GM18909 (cell line): Measurements from ENCODE around the gene UBL4A.

ENCODE experiments used
- ATAC-seq: cut with Tn5 transposase; IDR thresholded peaks from one replicate; pipeline ENCODE4 v1.9.1; 2021; ENCODE audit warnings: mild to moderate bottlenecking; ENCODE audit not compliant: unreplicated experiment, poor library complexity

Gene UBL4A

DNA sequence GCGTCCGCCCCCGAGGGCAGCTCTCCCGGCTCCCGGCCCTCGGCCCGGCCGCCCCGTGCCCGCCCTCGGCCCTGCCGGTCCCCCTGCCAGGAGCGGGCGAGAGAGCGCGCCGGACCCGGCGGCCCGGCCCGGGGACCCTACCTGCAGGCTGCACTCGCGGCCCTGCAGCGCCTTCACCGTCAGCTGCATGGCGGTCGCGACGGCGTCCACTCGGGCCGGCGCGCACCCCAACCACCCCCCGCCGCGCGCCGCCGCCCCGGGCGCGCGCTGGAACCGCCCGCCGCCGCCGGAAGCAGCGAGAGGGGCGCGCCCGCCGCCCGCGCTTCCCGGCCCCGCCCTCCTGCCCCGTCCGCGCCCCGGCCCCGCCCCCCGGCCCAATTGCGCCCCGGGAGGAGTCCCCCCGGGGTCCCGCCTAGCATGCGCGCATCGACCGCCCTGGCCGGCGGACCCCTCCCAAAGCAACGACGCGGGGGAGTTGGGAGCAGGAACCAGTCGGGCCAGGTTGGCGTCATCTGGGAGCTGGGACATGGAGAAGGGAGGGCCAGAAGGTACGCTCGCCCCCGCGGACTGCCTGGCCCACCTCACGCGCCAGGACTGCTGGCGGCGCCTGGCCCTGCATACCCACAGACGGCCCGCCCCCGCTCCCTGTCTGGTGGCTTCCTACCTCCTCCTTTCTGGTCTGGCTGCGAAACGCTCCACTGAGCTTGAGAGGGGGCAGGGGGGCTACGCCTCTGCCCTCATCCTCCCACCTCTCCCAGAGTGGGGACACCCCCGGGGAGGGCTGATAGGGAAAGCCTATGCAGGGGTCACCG is at the start of gene UBL4A:
Gene UBL4A, minus strand, starts transcription at position 220 of the 812 bp plus-strand sequence. Its CDS starts 31 bp downstream, at position 189.
- ATAC-seq, result peak; percentile 23

DNA sequence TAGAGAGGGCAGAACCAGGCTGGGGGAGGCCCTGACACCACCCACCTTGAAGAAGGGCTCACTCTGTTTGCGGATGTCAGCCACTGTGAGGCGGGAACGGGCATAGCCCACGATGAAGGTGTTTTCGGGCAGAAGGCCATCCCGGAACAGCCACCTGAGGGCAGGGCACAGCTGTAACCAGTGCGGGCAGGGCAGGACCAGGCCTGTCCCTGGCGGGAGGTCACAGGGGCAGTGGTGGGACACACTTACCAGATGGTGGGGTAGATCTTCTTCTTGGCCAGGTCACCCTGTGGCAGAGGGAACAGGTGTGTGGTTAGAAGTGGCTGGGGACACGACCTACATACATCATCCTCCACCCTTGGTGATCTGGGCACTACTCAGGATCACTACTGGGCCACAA is 49.5 kb upstream of the UBL4A start:
- no peak for ATAC-seq

DNA sequence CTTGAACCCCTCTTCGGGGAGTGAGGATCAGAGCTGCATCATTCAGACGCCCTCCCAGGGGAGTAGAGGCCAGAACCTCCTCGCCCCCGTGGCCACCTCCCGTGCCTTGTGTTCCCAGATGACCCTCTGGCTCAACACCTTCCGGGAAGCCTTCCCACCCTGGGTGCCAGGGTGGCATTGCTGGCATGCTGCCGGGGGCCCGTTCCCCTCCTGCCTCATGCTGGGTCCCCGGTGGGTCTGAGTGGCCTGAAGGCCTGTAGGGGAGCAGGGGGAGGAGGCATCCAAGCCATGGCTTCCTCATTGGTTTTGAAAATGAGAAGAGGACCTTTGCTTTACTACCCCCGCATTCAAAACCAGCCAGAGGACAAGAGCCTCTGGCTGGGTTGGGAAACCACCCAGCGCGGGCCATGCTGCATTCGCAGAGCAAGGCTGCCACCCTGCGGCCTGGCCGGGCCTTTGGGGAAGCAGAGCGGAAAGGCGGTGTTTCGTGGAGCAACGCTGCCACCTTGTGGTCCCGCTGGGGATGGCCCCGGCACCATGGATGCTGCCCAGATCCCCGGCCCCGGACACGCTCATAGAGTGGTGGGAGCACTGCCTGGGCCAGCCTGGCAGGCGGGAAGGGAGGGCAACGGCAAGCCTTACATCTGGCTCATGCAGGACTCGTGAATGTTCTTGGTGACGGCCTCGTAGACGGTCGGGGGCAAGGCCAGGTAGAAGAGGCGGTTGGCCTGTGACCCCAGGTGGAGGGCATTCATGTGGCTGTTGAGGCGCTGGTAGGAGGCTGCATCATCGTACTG is 48.3 kb upstream of the UBL4A start:
- ATAC-seq, result peak; percentile 92

DNA sequence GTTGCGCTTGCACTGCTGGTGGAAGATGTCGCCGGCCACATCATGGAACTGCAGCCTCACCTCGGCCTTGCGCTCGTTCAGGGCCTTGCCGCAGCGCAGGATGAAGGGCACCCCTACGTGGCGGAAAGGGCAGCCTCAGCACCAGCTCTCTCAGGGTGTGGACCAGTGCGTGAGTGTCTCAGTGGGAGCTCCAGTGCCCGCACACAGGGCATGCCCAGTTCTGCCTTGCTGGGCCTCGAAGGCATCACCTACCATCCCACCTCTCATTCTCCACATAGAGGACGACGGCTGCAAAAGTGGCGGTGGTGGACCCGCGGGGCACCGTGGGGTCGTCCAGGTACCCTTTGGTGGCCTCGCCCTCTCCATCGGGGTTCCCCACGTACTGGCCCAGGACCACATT is 46.3 kb upstream of the UBL4A start:
- no peak for ATAC-seq

DNA sequence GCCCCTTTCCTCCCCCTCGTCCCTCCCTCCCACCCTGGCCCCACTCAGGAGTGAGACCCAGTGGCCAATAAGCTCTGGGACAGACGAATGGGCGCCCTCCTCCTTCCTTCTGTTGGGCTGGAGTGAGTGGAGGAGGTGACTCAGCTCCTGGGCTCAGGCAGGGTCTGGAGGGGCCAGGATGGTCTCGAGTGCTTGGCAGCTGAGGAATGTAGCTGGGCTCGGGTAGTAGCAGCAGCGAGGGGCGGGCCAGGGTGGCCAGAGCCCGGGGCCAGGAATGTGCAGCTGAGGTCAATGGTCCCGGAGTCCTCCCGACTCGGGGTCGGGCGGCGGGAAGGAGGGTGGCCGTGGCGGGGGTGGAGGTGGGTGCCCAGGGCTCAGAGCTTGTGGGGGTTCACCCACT is 45.2 kb upstream of the UBL4A start:
- no peak for ATAC-seq

DNA sequence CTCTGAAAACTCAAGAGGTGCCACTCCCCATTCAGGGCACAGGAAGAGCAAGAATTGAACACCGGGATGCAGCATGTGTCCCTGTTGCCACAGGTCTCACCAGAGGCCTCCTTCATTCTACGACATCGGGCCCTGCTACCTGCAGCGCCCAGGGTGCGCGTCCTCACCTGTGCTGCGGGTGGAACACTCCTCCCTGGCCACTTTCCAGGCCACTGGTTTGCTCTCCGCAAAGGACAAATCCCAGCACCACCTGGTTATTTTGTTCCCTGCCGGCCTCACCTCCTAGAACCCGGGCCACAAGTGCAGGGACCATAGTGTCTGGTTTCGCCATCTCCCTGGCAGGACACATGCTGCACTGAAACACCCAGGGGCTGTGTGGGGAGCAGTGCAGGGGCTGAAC is 43.9 kb upstream of the UBL4A start:
- no peak for ATAC-seq

DNA sequence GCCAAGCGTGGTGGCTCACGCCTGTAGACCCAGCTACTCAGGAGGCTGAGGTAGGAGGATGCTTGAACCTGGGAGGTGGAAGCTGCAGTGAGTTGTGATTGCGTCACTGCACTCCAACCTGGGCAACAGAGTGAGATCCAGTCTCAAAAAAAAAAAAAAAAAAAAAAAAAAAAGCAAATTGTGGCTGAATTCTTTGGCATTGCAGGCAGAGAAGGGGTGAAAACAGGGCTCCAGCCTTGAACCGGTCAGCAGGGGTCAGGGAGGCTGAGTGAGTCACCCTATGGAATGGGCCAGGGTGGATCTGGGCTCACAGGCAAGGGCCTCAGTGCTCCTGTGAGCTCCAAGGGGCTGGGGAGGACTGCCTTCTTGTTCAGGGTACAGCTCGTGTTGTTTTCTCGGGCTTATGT is 42.8 kb upstream of the UBL4A start:
- no peak for ATAC-seq

DNA sequence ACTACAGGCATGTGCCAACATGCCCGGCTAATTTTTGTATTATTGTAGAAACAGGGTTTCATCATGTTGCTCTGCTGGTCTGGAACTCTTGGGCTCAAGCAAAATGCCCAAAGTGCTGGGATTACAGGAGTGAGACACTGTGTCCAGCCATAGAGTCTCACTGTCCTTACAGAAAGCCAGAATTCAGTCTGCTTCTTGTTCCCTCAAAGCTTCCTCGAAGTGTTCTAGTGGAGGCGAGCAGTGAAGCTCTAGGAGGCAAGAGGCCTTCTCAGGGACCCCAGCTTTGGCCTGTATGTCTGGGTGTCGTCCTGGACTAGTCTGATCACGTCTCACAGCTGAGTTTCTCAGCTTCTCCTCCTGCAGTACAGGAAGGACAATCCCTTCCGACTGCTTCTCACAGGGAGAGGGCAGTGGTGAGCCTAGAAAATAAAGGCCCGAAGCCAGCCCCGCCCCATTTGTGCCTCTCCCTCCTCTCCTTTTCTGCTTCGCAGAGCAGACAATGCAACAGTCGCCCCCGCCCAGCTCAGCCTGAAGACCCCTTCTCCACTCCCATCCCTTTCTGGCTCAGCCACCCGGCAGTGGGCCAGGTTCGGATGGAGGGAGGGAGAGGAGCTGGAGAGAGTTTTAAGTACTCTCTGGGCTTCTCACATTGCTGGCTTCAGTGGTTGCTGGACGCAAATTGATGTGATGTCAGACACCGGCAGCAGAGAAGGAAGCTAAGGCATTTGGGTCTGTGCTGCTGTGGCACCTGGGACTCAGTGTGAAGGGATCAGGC is 40.7 kb upstream of the UBL4A start:
- ATAC-seq, result peak; percentile 60

DNA sequence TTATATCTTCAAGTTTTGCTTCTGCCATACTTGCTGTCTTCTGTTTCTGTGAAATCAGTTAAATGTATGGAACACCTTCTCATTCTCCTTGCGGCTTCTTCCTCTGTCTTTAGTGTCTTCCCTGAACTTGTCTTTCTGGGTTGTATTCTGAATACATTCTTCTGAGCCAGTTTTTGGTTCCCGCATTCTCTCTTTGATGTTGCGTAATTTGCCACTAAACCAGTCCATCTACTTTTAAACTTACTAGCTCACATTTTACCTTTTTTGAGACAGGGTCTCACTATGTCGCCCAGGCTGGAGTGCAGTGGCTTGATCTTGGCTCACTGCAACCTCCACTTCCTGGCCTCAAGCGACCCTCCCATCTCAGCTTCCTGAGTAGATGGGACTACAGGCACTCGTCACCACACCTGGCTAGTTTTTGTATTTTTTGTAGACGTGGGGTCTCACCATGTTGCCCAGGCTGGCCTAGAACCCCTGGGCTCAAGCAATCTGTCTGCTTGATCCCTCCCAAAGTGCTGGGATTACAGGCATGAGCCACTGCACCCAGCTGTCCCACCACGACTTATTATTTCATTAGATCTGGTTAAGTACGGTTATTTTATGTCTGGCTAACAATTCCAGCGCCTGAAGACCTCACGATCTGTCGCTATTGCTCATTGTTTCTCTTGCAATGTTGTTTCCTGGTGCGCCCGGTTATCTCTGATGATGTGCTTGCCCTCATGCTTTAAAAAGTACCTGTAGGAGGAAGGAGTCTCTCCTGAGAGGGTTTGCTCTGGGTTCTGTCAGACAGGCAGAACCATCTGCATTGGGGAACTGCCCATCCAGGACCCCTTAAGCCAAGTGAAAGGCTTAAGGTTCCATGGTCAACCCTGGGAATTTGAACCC is 39.4 kb upstream of the UBL4A start:
- no peak for ATAC-seq

DNA sequence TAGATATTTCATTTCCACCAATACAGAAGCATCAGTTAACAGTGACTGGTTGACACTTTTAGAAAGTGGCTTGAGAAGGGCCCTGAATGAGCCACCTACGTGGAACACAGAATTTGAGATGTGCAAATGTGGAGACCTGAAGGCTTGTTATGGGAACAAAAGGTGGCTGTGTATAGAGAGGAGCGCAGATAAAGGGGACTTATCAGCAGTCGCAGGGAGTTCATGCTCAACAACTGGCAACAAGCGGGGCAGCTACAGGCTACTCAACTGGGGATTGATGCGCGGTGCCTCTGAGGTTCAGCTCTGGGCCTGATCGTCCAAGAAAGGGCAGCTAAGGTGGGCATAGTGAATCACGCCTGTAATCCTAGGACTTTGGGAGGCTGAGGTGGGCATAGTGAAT is 33.0 kb upstream of the UBL4A start:
- no peak for ATAC-seq

DNA sequence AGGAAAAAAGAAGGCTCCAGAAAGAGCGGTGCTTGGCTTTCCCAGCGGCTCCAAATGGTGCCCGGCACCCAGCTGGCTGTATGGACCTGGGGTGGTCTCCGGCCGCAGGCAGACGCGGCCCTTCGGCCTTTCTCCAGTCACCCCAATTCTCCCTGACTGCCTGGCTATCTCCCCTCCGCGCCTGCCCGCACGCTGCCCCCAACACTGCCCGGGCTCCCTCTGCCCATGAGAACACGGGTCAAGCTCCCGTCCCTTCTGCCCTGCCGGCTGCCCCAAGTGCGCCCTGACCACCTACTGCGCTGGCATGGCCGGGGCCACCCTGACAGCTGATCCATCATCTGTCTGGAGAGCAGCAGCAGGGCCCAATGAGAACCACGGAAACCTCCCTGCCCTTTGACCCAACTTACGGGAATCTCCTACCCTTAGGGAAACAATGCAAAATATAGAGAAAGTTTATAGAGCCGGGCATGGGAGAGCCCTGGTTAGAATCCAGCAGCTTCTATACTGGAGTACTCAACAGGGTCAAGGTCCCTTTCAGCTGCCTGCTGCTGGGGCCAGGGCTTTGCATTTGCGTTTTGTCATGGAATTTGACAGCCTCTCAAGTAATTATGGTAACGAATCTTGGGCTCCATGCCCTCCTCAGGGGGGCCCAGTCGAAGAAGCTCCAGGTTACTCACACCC is 30.8 kb upstream of the UBL4A start:
- ATAC-seq, result no peak

DNA sequence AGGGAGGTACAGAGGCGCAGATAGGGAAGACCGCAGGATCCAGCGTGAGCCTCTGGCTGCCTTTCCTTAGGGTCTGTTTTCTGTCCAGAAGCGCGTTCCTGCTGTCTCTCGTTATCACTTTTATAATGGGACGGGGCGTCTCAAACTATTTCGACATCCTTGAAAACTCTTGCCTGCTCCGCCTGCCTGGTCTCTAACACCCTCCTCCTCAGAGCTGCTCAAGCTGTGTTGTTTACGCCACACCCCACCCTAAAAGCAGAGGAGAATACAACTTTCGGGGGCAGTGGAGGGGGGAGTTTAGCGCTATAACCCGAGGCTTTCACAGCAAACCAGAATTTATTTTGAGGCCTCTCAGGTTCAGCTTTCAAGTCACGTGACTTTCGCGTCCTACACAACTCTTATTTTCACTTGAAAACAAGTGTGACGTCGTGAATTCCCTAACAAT is 30.3 kb upstream of the UBL4A start:
- no peak for ATAC-seq

DNA sequence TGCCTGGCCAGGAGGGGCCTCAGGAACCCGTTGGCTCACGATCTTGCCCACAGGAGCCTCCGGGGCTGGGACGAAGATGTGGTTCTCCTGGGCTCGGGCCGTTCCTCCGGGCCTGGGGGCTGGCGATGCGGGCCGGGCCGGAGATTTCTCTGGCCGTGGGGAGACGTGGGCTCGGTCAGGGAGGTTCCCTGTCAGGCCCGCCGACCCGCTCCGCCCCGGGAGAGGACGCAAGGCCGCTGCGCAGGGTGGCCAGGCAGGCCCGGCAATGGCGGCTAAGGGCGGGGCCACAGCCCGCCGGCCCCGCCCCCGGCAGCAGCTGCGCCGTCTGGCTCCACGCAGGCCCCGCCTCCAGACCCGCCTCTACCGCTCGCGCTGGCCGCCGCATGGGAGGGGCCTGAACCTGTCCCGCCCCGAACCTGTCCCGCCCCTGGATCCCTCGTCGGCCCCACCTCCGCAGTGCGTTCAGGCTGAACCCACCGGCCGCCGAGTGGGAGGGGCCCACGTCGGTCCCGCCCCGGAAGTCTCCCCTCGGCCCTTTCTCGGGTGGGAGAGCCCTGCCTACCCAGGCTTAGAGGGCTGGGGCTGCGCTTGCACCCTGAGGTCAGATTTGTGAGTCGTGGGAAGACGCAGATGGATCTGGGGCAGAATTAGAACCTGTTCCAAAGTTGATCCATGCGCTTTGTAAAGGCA is 29.7 kb upstream of the UBL4A start, which contains the start of gene FAM3A:
Gene FAM3A, minus strand, starts transcription at position 267 of the 690 bp plus-strand sequence. CDS start 460 bp downstream, outside the sequence.
- ATAC-seq, result peak; percentile 87

DNA sequence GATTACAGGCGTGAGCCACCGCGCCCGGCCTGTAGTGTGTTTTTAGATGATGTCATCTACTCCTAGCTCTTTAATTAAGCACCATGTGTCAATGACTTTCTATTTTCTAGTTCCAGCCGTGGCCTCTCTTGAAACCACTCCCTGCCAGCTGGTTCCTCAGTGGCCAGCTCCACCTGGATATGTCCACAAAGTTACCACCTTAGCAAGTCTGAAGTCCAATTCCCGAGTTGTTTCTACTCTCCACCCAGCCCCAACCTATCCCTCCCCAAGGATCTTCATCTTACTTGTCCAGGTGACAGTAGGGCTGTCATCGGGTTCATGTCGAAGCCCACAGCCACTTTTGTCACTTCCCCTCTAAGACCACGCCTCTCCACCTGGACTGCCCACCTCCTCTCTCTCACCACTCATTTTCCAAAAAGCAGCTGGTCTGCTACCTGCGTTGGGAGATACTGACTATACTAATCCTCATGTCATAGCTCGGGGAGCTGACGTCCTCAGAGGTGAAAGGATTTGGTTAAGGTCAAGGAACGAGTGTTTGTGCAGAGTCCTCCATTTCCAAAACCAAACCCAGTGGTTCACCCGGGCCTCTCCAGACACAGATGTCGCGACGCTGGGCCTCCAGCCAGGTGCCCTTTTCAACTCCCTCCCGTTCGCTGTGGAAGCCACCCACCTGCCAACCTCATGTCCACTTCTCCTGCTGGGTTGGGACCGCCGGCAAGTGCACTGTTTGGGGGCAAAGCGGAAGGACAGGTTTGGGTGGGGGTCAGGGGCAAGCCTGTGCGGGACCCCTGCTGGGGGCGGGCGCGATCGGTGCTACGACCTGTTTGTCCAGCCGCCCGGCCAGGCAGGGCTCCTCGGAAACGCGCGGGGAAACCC is 28.9 kb upstream of the UBL4A start:
- ATAC-seq, result peak; percentile 12

DNA sequence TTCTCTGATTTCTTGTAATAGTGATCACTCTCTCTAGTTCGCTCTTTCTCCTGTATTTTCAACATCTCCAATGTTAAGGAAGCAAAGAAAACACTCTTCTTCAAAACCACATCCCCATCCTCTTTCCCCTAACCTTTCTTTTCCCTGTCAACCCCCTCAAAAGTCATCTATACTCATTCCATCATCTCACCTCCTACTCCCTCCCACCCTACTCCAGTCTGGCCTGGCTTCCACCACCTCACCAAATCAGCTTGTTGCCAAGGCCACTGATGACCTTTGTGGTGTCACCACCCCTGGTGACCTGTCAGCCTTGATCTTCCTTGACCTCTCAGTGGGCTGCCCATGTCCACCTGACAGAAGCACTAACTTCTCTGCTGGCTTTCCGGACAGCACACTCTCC is 27.3 kb upstream of the UBL4A start:
- ATAC-seq, result no peak

DNA sequence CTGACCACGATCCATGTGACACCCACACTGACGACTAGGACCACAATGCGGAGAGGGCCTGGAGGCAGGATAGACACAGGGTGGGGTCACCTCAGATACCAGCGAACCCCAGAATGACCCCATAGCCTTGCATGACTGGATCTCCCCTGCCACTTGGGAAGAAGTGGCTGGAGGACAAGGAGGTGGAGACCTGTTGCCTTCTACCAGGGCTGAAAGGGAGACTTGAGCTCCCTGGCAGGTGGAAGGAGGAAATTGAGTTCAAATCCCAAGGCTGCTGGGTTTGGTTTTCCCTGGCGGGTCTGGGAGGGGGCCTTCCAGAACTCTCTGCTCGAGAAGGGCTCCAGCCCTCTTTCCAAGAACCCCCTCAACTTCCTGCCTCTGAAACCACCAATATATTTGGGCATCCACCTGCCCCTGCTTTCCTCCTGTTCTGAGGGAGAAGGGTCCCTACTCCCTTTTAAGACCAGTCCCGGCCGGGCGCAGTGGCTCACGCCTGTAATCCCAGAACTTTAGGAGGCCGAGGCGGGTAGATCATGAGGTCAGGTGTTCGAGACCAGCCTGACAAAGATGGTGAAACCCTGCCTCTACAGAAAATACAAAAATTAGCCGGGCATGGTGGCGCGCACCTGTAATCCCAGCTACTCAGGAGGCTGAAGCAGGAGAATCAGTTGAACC is 26.6 kb upstream of the UBL4A start:
- no peak for ATAC-seq

DNA sequence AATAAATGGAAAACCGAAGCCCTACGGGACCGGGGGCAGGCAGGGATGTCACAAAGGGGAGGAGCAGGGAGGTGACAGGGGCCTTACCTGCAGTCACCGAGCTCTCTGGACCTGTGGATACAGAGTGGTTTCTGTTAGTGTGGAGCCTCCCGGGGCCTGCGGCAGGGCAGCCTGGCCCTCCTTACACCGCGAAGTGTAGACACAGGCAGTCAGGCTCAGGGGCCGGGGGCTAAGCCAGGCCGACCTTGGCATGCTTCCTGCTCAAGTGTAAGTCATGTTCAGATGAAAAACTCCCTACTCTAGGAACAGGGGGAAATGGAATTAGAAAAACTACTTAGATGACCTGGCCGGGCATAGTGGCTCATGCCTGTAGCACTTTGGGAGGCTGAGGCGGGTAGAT is 25.3 kb upstream of the UBL4A start:
- ATAC-seq, result no peak
